SK-N-SH (cell line): Measurements from ENCODE around the gene RGN. TPM values are rescaled to one million over a fixed set of nuclear protein-coding genes. Genes with fewer than 3 reads are reported as not detected.
A peak's percentile ranks its signal among the peaks of the same experiment; 100 is the strongest.

Experiments used
- CTCF ChIA-PET: fragments of 300-600, 350-600 bp; formaldehyde crosslinking; extraction: SDS; loops from one replicate; lab custom pipeline; 2021; lab: Yijun Ruan, JAX
- POLR2A ChIA-PET: fragments of 350-600 bp; sonication (Branson Sonifier 250); formaldehyde crosslinking; extraction: SDS; loops from one replicate; lab custom pipeline; 2020; ENCODE audit warnings: antibody characterized with exemption, inconsistent platforms; lab: Yijun Ruan, JAX
- DNase-seq: peaks from one replicate; pipeline ENCODE4 v3.0.0; 2012
- H2AFZ ChIP-seq: fragments of 200-600 bp; sonication (generic); 2 replicates; pipeline ENCODE4 v1.8.1; 2016; ENCODE audit warnings: antibody characterized with exemption, mild to moderate bottlenecking, low read depth
- H3F3A ChIP-seq: fragments of 200-600 bp; sonication (generic); replicated peaks from 2 replicates; pipeline ENCODE3; 2016; ENCODE audit warnings: antibody characterized with exemption, mild to moderate bottlenecking; ENCODE audit not compliant: insufficient read depth
- H3K27ac ChIP-seq, 2 experiments: fragments of 200-500 bp in 1 of 2; fragments of 200-600 bp in 1 of 2; sonication (Bioruptor generic) in 1 of 2; sonication (generic), shearing (Covaris generic) in 1 of 2; 2 replicates each; pipeline versions ENCODE4 v1.5.1 to v1.6.1; 2014 to 2016; ENCODE audit warnings: low read depth in 2 of 2, inconsistent platforms in 1 of 2, low read length in 1 of 2, mild to moderate bottlenecking in 1 of 2, mixed read lengths in 1 of 2
- H3K27me3 ChIP-seq: fragments of 200-600 bp; sonication (generic), shearing (Covaris generic); 2 replicates; pipeline ENCODE4 v1.6.1; 2016; ENCODE audit warnings: mixed run types; ENCODE audit not compliant: insufficient read depth
- H3K36me3 ChIP-seq, 2 experiments: fragments of 200-500 bp in 1 of 2; fragments of 200-600 bp in 1 of 2; sonication (Bioruptor generic) in 1 of 2; sonication (generic) in 1 of 2; replicated peaks in 1 of 2; 2 replicates each; pipeline versions ENCODE3 to v1.5.1; 2014 to 2016; ENCODE audit warnings: low read length in 1 of 2, mild to moderate bottlenecking in 1 of 2; ENCODE audit not compliant: insufficient read depth in 2 of 2, control insufficient read depth in 1 of 2
- H3K4me1 ChIP-seq, 2 experiments: fragments of 200-500 bp in 1 of 2; fragments of 200-600 bp in 1 of 2; sonication (Bioruptor generic) in 1 of 2; sonication (generic), shearing (Covaris generic) in 1 of 2; 2 replicates each; pipeline versions ENCODE4 v1.5.1 to v1.6.1; 2014 to 2016; ENCODE audit warnings: low read depth in 1 of 2, low read length in 1 of 2, mixed run types in 1 of 2; ENCODE audit not compliant: insufficient read depth in 2 of 2, control insufficient read depth in 1 of 2
- H3K4me2 ChIP-seq: fragments of 200-600 bp; sonication (generic), shearing (Covaris generic); 2 replicates; pipeline ENCODE4 v1.6.1; 2017; ENCODE audit warnings: mixed run types
- H3K4me3 ChIP-seq, 2 experiments: fragments of 200-500 bp in 1 of 2; fragments of 200-600 bp in 1 of 2; sonication (Bioruptor generic) in 1 of 2; sonication (generic), shearing (Covaris generic) in 1 of 2; 2 replicates each; pipeline versions ENCODE4 v1.5.1 to v1.8.1; 2014 to 2016; ENCODE audit warnings: low read depth in 2 of 2, inconsistent platforms in 1 of 2, low read length in 1 of 2, mild to moderate bottlenecking in 1 of 2, mixed read lengths in 1 of 2, moderate library complexity in 1 of 2
- H3K79me2 ChIP-seq: fragments of 200-600 bp; sonication (generic); 2 replicates; pipeline ENCODE4 v1.8.1; 2017; ENCODE audit warnings: mild to moderate bottlenecking; ENCODE audit not compliant: insufficient read depth
- H3K9ac ChIP-seq: fragments of 200-600 bp; sonication (generic); 2 replicates; pipeline ENCODE4 v1.6.1; 2017; ENCODE audit warnings: mixed run types
- H3K9me2 ChIP-seq: fragments of 200-600 bp; sonication (generic); 2 replicates; pipeline ENCODE4 v1.6.1; 2017; ENCODE audit warnings: mixed run types
- H3K9me3 ChIP-seq: fragments of 200-600 bp; sonication (generic); 2 replicates; pipeline ENCODE4 v1.6.1; 2017; ENCODE audit warnings: mixed run types, mild to moderate bottlenecking, moderate library complexity
- H4K20me1 ChIP-seq: fragments of 200-600 bp; sonication (generic); 2 replicates; pipeline ENCODE4 v1.6.1; 2017; ENCODE audit warnings: mild to moderate bottlenecking, mixed run types; ENCODE audit not compliant: insufficient read depth
- CHD2 ChIP-seq: fragments of 150-350 bp; IDR thresholded peaks from 2 replicates; pipeline ENCODE4 v1.6.1; 2018; ENCODE audit warnings: low read length; ENCODE audit not compliant: partially characterized antibody
- EZH2phosphoT487 ChIP-seq: fragments of 200-600 bp; sonication (generic); IDR thresholded peaks from 2 replicates; pipeline ENCODE4 v1.6.1; 2017; ENCODE audit warnings: low read depth, mixed run types, mild to moderate bottlenecking, antibody characterized with exemption, moderate library complexity, borderline replicate concordance
- GABPA ChIP-seq: IDR thresholded peaks from 2 replicates; pipeline ENCODE4 v1.4.0; 2012; ENCODE audit warnings: low read depth, mild to moderate bottlenecking
- RAD21 ChIP-seq: IDR thresholded peaks from 2 replicates; pipeline ENCODE4 v1.6.1; 2012; ENCODE audit warnings: mild to moderate bottlenecking, low read length
- SIN3A ChIP-seq: IDR thresholded peaks from 2 replicates; pipeline ENCODE4 v1.6.1; 2012; ENCODE audit warnings: low read depth, mild to moderate bottlenecking, low read length, moderate library complexity, borderline replicate concordance
- SMC3 ChIP-seq: IDR thresholded peaks from 2 replicates; pipeline ENCODE4 v1.6.1; 2012; ENCODE audit warnings: low read depth, low read length, improper control_type of control experiment
- TAF1 ChIP-seq: IDR thresholded peaks from 2 replicates; pipeline ENCODE4 v1.6.1; 2012; ENCODE audit warnings: low read depth, mild to moderate bottlenecking, low read length, moderate library complexity, borderline replicate concordance
- TCF12 ChIP-seq: IDR thresholded peaks from 2 replicates; pipeline ENCODE4 v1.4.0; 2012
- YY1 ChIP-seq: IDR thresholded peaks from 2 replicates; pipeline ENCODE4 v1.4.0; 2012; ENCODE audit warnings: low read depth, mild to moderate bottlenecking
- WGBS: methylation state at CpG from one replicate; pipeline ENCODE4 v1.1.6; 2017; ENCODE audit warnings: low lambda C conversion rate; 5-methylcytosine and 5-hydroxymethylcytosine counted together
- polyA plus RNA-seq, 3 experiments: library from polyadenylated mRNA; depleted of rRNA; stranded (reverse); fragments of >200 nt; gene quantifications; 2 replicates each; pipeline ENCODE4 v1.2.3, GENCODE V29; 2012
- TF ChIP-seq, protein P1 (sequence below): fragments of 200-600 bp; sonication (generic); IDR thresholded peaks from 2 replicates; pipeline ENCODE4 v1.6.1; 2017; ENCODE audit warnings: antibody characterized with exemption, mild to moderate bottlenecking, moderate library complexity
- TF ChIP-seq, protein P2 (sequence below): IDR thresholded peaks from 2 replicates; pipeline ENCODE4 v1.6.1; 2012; ENCODE audit warnings: mild to moderate bottlenecking, low read depth, low read length, moderate library complexity

Gene RGN
- polyA plus RNA-seq, 1 of the 3 experiments (the other 2 are of a cell fraction): 0.05 TPM

DNA sequence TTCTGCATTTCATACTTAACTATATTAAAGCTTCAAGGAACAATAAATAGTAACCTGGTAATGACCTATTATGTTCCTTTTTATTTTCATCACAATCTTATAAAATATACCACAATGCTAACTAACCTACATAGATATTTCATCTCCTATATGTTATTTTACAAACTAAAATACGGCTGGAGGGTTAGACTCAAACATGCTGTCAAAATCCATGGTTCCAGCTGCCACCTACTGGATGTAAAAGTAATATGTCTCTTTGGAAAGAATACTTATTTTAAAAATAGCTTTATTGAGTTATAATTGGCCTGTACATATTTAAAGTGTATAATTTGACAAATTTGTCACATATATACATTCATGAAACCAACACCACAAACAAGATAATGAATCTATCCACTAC is 15.0 kb downstream of the RGN start:
- no peak overlapping the region for H3K27ac ChIP-seq
- H3K4me3 ChIP-seq: no peak overlapping the region
- H3K9me2 ChIP-seq: no peaks in the 10 kb centered on the region
- peak; percentile 26 for DNase-seq
- H2AFZ ChIP-seq: no peak overlapping the region
- no peak overlapping the region for H3K9ac ChIP-seq
- TF ChIP-seq RAD21 (peak; percentile 69), TAF1 (no peak)
- TF ChIP-seq, protein P1, sequence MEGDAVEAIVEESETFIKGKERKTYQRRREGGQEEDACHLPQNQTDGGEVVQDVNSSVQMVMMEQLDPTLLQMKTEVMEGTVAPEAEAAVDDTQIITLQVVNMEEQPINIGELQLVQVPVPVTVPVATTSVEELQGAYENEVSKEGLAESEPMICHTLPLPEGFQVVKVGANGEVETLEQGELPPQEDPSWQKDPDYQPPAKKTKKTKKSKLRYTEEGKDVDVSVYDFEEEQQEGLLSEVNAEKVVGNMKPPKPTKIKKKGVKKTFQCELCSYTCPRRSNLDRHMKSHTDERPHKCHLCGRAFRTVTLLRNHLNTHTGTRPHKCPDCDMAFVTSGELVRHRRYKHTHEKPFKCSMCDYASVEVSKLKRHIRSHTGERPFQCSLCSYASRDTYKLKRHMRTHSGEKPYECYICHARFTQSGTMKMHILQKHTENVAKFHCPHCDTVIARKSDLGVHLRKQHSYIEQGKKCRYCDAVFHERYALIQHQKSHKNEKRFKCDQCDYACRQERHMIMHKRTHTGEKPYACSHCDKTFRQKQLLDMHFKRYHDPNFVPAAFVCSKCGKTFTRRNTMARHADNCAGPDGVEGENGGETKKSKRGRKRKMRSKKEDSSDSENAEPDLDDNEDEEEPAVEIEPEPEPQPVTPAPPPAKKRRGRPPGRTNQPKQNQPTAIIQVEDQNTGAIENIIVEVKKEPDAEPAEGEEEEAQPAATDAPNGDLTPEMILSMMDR: peak; percentile 74
- no peaks in the 10 kb centered on the region for H3K79me2 ChIP-seq
- ChIA-PET POLR2A (no interaction called here), CTCF (interaction anchor here (0.5 to 3.6 kb wide), 28 partner anchors 8 to 538 kb away, joined by 3 to 28 read pairs (median 4); partner anchors contain the start of gene SLC9A7)
- H3K4me1 ChIP-seq: no peaks in the 10 kb centered on the region
- H3K9me3 ChIP-seq: no peaks in the 10 kb centered on the region
- H3K27me3 ChIP-seq: peaks cover 12% of the 10 kb centered on the region; the same call in 1 of the 2 replicates
- H4K20me1 ChIP-seq: no peaks in the 10 kb centered on the region
- H3K36me3 ChIP-seq: no peaks in the 10 kb centered on the region
- WGBS: 16% methylated on average over 1 of the region's 1 CpG
- no peaks in the 10 kb centered on the region for H3F3A ChIP-seq
- H3K4me2 ChIP-seq: no peak overlapping the region

DNA sequence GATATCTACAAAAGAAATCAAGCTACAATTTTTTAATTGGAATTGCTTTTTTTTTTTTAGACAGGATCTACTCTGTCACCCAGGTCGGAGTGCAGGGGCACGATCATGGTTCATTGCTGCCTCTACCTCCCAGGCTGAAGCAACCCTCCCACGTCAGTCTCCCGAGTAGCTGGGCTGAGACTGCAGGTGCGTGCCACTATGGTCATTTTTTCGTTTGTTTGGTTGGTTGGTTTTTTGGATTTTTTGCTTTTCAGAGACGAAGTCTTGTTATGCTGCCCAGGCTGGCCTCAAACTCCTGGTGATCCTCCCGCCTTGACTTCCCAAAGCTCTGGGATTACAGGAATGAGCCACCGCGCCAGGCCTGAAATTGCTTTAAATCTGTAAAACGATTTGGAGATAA is 15.6 kb downstream of the RGN start:
- POLR2A ChIA-PET: no interaction called here
- H3F3A ChIP-seq: no peaks in the 10 kb centered on the region
- 50% methylated on average over 11 of the region's 11 CpGs for WGBS

More for the DNA sequence above, 15.6 kb downstream of the RGN start:
- Histone ChIP-seq H3K9me3 (no peaks in the 10 kb centered on the region), H3K4me3 (no peak overlapping the region), H3K9ac (no peak overlapping the region), H4K20me1 (no peaks in the 10 kb centered on the region), H3K79me2 (no peaks in the 10 kb centered on the region), H3K27me3 (peaks cover 12% of the 10 kb centered on the region; the same call in 1 of the 2 replicates), H3K4me1 (no peaks in the 10 kb centered on the region), H3K27ac (no peak overlapping the region), H3K4me2 (no peak overlapping the region), H3K9me2 (no peaks in the 10 kb centered on the region), H2AFZ (no peak overlapping the region), H3K36me3 (no peaks in the 10 kb centered on the region)
- no peak for TF ChIP-seq SIN3A
- no peak for TF ChIP-seq EZH2phosphoT487
- no peak for TF ChIP-seq YY1
- TF ChIP-seq, protein P1: no peak
- TF ChIP-seq GABPA: no peak
- TF ChIP-seq, protein P2, sequence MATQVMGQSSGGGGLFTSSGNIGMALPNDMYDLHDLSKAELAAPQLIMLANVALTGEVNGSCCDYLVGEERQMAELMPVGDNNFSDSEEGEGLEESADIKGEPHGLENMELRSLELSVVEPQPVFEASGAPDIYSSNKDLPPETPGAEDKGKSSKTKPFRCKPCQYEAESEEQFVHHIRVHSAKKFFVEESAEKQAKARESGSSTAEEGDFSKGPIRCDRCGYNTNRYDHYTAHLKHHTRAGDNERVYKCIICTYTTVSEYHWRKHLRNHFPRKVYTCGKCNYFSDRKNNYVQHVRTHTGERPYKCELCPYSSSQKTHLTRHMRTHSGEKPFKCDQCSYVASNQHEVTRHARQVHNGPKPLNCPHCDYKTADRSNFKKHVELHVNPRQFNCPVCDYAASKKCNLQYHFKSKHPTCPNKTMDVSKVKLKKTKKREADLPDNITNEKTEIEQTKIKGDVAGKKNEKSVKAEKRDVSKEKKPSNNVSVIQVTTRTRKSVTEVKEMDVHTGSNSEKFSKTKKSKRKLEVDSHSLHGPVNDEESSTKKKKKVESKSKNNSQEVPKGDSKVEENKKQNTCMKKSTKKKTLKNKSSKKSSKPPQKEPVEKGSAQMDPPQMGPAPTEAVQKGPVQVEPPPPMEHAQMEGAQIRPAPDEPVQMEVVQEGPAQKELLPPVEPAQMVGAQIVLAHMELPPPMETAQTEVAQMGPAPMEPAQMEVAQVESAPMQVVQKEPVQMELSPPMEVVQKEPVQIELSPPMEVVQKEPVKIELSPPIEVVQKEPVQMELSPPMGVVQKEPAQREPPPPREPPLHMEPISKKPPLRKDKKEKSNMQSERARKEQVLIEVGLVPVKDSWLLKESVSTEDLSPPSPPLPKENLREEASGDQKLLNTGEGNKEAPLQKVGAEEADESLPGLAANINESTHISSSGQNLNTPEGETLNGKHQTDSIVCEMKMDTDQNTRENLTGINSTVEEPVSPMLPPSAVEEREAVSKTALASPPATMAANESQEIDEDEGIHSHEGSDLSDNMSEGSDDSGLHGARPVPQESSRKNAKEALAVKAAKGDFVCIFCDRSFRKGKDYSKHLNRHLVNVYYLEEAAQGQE: no peak
- TF ChIP-seq TCF12: no peak
- no peak for TF ChIP-seq CHD2
- no peak for TF ChIP-seq SMC3
- no peak for DNase-seq
- CTCF ChIA-PET: interaction anchor here (0.5 to 3.6 kb wide), 23 partner anchors 9 to 539 kb away, joined by 3 to 28 read pairs (median 4); partner anchors contain the start of gene SLC9A7
